HG02970 (cell line): ENCODE data around the gene MYO3A.
"Not testable (repeated sequence)": the region's sequence is repeated elsewhere in the genome, so short reads cannot be mapped to it uniquely, and the experiment has no call there.

ENCODE experiments used
- ATAC-seq: cut with Tn5 transposase; IDR thresholded peaks from one replicate; pipeline ENCODE4 v1.9.1; 2021; ENCODE audit warnings: mild to moderate bottlenecking, moderate library complexity, moderate number of reproducible peaks; ENCODE audit not compliant: unreplicated experiment, low FRiP score

Gene MYO3A

GRCh38 chr10:25978771-25979170 lies 44.7 kb downstream of the MYO3A start:
- no peak for ATAC-seq

- no peak for ATAC-seq
Observed at GRCh38 chr10:25982107-25982506, 48.1 kb downstream of the MYO3A start.

GRCh38 chr10:25988583-25988982 lies 54.6 kb downstream of the MYO3A start:
- ATAC-seq = no peak

GRCh38 chr10:25989951-25990350 lies 55.9 kb downstream of the MYO3A start:
- ATAC-seq = no peak

GRCh38 chr10:25999295-25999981 lies 65.4 kb downstream of the MYO3A start:
- no peak for ATAC-seq

GRCh38 chr10:26000971-26001370 lies 66.9 kb downstream of the MYO3A start:
- ATAC-seq = no peak

GRCh38 chr10:26002466-26002865 lies 68.4 kb downstream of the MYO3A start:
- not testable (repeated sequence) for ATAC-seq

GRCh38 chr10:26015092-26015491 lies 81.1 kb downstream of the MYO3A start:
- no peak for ATAC-seq

- no peak for ATAC-seq
Observed at GRCh38 chr10:26022831-26023230, 88.8 kb downstream of the MYO3A start.

GRCh38 chr10:26024303-26024702 lies 90.3 kb downstream of the MYO3A start:
- no peak for ATAC-seq

- no peak for ATAC-seq
Observed at GRCh38 chr10:26025523-26025922, 91.5 kb downstream of the MYO3A start.

GRCh38 chr10:26029858-26030257 lies 95.8 kb downstream of the MYO3A start:
- no peak for ATAC-seq

GRCh38 chr10:26031300-26031699 lies 97.3 kb downstream of the MYO3A start:
- ATAC-seq = no peak

GRCh38 chr10:26043469-26043868 lies 109.4 kb downstream of the MYO3A start:
- no peak for ATAC-seq

- ATAC-seq = no peak
Observed at GRCh38 chr10:26044141-26044749, 110.2 kb downstream of the MYO3A start.

GRCh38 chr10:26046073-26046700 lies 112.2 kb downstream of the MYO3A start:
- no peak for ATAC-seq

- no peak for ATAC-seq
Observed at GRCh38 chr10:26048756-26049155, 114.7 kb downstream of the MYO3A start.

- ATAC-seq = no peak
Observed at GRCh38 chr10:26052326-26052725, 118.3 kb downstream of the MYO3A start.

- no peak for ATAC-seq
Observed at GRCh38 chr10:26057466-26057865, 123.4 kb downstream of the MYO3A start.

GRCh38 chr10:26064106-26064505 lies 130.1 kb downstream of the MYO3A start:
- no peak for ATAC-seq

- no peak for ATAC-seq
Observed at GRCh38 chr10:26067680-26068079, 133.7 kb downstream of the MYO3A start.

- not testable (repeated sequence) for ATAC-seq
Observed at GRCh38 chr10:26080971-26081370, 146.9 kb downstream of the MYO3A start.
